ENCODE data around the gene PELI1. TPM values are rescaled to one million over a fixed set of nuclear protein-coding genes. Genes with fewer than 3 reads are reported as not detected.

The PELI1 gene
- total RNA-seq, 1 donor from 2014 or later, result 9.1 TPM

DNA sequence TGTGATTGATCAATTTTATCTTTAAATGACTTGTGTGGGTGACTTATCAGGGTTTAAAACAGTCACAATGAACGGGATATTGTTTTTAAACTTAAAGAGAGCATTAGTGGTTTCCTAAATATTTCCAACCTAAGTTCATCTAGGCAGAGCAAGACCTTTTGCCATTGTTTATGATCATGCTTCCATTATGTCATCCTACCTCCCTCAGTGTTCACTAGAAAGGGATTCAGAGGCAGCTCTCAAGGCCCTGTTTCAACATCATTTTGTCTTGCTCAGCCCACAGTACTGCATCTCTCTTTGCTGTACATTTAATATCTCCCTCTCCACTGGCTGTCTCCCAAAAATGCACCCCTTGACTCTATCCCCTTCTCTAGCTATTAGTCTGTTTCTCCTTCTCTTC lies 21.5 kb upstream of the PELI1 start:
- ATAC-seq (ENCODE audit: poor library complexity) (no peak), DNase-seq (no peak)
- intact Hi-C loops (cut with DNase I), result no loop called here

GRCh38 chr2:64164629-64165028 lies 20.4 kb upstream of the PELI1 start:
- no peak for ATAC-seq (ENCODE audit: poor library complexity)
- intact Hi-C loops (cut with DNase I), result no loop called here
- DNase-seq, result no peak

- intact Hi-C loops (cut with DNase I), result no loop called here
- ATAC-seq (ENCODE audit: poor library complexity) (no peak), DNase-seq (no peak)
These were observed 18.3 kb upstream of the PELI1 start for GRCh38 chr2:64162516-64162915.

DNA sequence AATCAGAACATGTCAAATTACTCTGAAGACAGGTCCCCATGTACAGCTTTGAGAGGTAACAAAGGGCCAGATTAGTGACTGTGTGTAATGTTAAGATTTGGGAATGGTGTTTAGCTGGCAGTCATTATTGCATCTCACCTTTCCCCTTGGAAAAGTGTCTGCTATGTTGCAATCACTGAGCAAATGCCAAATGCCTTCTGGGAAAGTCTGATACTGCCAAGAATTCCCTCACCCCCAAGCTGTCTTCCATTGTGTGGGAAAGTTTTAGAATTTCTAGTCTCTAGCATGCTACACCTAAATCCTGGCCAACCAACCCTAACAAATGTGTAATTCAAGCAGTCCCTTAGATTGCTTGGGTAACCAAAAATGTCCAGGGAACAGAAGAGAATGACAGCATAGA lies 13.6 kb upstream of the PELI1 start:
- intact Hi-C loops (cut with DNase I), result no loop called here

GRCh38 chr2:64153811-64154210 lies 9.6 kb upstream of the PELI1 start:
- intact Hi-C loops (cut with DNase I), result no loop called here
- ATAC-seq (ENCODE audit: poor library complexity) (no peak), DNase-seq (no peak)

More for the DNA sequence above, 13.6 kb upstream of the PELI1 start:
- DNase-seq, result no peak
- peak; percentile 78 for ATAC-seq (ENCODE audit: poor library complexity)

DNA sequence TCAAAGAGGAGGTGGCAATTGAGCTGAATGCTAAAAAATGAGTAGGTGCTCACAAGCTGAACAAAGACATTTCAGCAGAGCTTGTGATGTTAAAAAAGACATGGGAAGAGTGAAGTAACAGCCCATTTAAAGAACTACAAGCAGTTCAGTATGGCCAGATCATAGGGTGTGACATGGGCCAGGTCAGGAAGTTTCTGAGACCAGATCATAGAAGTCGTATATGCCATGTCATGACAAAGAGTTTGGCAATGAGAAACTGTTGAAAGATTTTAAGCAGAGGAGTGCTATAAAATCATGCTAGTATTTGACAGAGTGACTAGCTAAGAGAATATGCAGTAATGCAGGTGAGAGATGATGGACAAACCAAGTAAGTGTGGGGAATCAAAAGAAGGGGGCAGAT lies 7.3 kb upstream of the PELI1 start:
- intact Hi-C loops (cut with DNase I), result no loop called here
- ATAC-seq (ENCODE audit: poor library complexity), result no peak

GRCh38 chr2:64145714-64146113 lies 1.5 kb upstream of the PELI1 start:
- DNase-seq (no peak), ATAC-seq (ENCODE audit: poor library complexity) (no peak)
- intact Hi-C loops (cut with DNase I), result loop anchor here (10.0 kb wide), 2 partner anchors 79 to 91 kb away; no protein-coding TSS in a partner anchor

More for the DNA sequence above, 7.3 kb upstream of the PELI1 start:
- DNase-seq, result no peak

DNA sequence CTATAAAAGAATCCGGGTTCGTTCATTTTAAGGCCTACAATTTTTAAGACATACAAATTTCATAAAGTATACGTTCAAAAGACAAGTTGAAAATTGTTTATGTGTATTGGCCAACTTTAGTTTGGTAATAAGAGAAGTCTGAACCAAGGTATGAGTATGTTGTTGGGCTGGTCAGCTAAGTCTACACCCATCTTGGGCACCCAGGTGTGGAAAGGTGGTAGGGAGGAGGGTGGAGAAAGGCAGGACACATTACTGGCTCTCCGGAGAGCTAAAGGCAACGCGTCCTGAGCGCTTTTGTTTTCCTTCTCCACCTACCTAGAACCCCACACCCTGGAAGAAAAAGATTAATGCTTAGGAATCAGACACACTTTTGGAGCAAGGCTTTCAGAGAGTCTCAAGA lies 899 bp upstream of the PELI1 start:
- intact Hi-C loops (cut with DNase I), result loop anchor here (10.0 kb wide), 2 partner anchors 80 to 90 kb away; no protein-coding TSS in a partner anchor
- no peak for ATAC-seq (ENCODE audit: poor library complexity)
- no peak for DNase-seq

GRCh38 chr2:64143169-64144056 lies 807 bp downstream of the PELI1 start:
- ATAC-seq (ENCODE audit: poor library complexity) (peak; percentile 58), DNase-seq (peak; percentile 59)
- intact Hi-C loops (cut with DNase I), result loop anchor here (10.0 kb wide), 2 partner anchors 81 to 89 kb away; no protein-coding TSS in a partner anchor

DNA sequence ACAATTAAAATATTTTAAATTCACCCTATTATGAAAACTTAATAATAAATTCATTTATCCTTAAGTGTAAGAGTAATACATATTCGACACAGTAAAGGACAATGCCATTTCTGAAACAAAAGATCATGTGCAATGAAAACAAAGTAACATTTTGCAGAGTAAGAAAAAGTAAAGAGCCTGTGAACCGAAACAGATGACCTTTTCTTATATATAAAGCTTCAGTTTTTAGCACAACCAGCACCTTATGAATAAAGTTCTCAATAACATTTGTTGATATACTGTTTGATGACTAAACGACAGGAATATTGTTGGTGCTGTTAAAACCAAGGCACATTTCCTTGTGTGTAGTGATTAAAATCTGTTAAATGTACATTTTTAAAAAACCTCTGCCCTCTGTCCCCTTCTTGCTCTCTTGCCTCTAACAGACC lies 1.5 kb downstream of the PELI1 start:
- no peak for DNase-seq
- no peak for ATAC-seq (ENCODE audit: poor library complexity)
- intact Hi-C loops (cut with DNase I), result loop anchor here (10.0 kb wide), 2 partner anchors 82 to 88 kb away; no protein-coding TSS in a partner anchor

DNA sequence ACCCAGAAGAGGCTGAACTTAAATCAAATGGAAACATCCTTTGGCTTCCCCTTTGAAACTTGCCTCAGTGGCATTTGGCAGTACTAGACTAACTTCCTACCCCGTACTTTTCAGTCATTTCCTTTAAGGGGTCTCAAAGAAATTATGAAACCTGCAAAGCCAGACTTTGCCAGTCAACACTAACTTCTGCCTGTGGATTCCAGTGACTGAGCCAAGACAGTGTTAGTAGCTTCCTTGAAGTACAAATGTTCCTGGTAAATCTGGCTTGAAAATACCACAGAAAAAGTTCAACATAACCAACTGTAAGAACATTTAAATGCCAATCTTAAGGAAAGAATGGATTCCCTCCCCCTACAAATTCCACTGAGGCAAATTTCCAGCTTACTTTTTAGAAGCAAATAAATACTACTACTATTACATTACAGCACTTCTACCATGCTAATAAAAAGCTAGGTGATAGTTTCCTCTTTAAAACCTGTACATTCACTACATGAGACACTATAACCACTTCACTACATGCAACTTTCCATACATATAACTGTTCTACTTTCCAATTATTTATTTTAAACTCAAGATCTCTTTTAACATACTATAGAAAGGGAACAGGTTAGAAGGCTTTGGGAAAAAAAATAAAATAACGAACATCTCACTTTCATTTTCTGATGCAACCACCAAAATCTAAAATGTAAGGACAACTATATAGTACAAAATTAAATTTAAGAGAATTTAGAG lies 2.4 kb downstream of the PELI1 start:
- DNase-seq (no peak), ATAC-seq (ENCODE audit: poor library complexity) (no peak)
- intact Hi-C loops (cut with DNase I), result loop anchor here (10.0 kb wide), 2 partner anchors 83 to 87 kb away; no protein-coding TSS in a partner anchor

DNA sequence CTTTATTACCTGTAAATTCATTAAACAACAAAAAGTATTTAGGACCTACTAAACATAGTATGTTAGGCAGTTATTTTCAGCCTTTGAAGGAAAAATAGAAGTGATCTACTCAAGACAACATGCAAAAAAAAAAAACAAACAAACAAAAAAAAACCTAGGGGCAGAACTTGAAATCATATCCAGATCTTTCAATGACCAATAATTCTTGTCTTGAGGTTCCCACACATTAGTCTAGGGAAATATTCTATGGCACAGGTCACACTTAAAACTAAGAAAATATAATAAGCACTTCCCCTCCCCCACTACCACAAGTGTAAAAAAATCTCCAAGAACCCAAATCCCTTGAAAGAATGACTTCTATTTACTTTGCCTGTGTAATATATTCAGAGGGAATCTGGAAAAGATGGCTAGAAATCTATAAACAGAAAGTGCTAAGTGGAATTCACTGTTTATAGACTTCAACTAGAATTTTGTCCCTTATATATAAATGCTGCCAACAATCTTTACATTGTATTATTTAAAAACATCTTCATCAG lies 3.5 kb downstream of the PELI1 start:
- DNase-seq (no peak), ATAC-seq (ENCODE audit: poor library complexity) (no peak)
- intact Hi-C loops (cut with DNase I), result loop anchor here (10.0 kb wide), 2 partner anchors 84 to 86 kb away; no protein-coding TSS in a partner anchor

- intact Hi-C loops (cut with DNase I), result loop anchor here (10.0 kb wide), 2 partner anchors 85 kb away; no protein-coding TSS in a partner anchor
- DNase-seq, result no peak
- ATAC-seq (ENCODE audit: poor library complexity), result no peak
These were observed 4.3 kb downstream of the PELI1 start for GRCh38 chr2:64139956-64140355.

DNA sequence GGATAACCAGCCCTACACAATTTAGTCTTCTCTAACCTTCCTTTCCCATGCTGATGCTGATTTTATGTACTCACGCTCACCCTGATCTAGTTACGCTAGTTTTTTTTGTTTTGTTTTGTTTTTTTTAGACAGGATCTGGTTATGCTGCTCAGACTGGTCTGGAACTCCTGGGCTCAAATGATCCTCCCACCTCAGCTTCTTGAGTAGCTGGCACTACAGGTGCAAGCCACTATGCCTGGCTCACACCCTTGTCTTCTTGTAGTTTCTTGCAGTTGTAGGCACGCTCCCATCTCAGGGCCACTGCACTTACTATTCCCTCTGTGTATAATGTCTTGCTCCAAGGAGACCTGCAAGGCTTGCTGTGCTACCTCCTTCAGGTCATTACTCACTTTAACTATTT lies 6.2 kb downstream of the PELI1 start:
- no peak for ATAC-seq (ENCODE audit: poor library complexity)
- no peak for DNase-seq
- intact Hi-C loops (cut with DNase I), result no loop called here

- intact Hi-C loops (cut with DNase I), result no loop called here
- ATAC-seq (ENCODE audit: poor library complexity) (peak; percentile 10), DNase-seq (no peak)
These were observed 6.7 kb downstream of the PELI1 start for GRCh38 chr2:64137567-64137966.

DNA sequence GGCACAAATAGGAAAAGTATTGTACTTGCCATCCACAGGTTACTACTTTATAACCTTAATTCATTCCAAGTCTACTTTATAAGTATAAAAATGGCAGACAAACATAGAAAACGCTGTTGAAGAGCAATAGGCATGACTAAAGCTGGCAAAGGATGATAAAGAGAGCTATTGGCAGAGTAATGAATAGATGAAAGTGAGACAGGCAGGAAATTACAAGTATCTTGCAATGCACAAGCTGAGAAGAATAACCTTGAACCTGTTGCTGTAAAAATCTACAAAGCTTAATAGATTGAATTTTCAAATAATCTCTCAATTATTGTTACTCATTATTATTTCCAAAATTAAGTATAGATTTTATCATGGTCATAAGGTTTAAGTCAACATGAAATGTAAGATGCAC lies 8.8 kb downstream of the PELI1 start:
- intact Hi-C loops (cut with DNase I), result no loop called here
- ATAC-seq (ENCODE audit: poor library complexity), result no peak
- no peak for DNase-seq

DNA sequence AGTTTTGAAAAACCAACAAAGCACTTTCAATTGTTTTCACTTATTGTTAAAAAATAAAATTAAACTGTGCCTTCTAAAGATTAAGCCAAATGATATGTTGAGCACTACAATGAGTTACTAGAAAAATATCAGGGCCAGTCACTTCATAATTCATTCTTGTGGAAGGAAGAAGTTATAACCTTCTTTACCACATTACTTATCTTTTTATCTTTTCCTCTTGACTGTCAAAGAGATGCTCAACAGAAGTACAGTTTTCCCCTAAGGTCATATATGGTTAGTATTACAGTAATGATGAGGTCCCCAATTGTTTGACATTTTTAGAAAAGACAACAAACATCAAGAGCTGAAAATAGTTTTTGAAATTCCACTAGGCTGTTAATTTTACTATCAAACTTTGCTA lies 9.4 kb downstream of the PELI1 start:
- ATAC-seq (ENCODE audit: poor library complexity), result no peak
- intact Hi-C loops (cut with DNase I), result no loop called here
- no peak for DNase-seq

GRCh38 chr2:64133828-64134227 lies 10.4 kb downstream of the PELI1 start:
- intact Hi-C loops (cut with DNase I), result no loop called here
- no peak for ATAC-seq (ENCODE audit: poor library complexity)
- no peak for DNase-seq

GRCh38 chr2:64133354-64133753 lies 10.9 kb downstream of the PELI1 start:
- DNase-seq, result no peak
- intact Hi-C loops (cut with DNase I), result no loop called here
- ATAC-seq (ENCODE audit: poor library complexity), result no peak

All from Right ventricle myocardium superior (tissue), 1 donor.